Stimulated activated naive CD4-positive, alpha-beta T cell treated with Interleukin-2 at 50 U/mL for 16 hours (primary cell): ENCODE results near the gene DZIP1.
"Not testable (repeated sequence)": the region's sequence is repeated elsewhere in the genome, so short reads cannot be mapped to it uniquely, and the experiment has no call there.

Source experiments
- DNase-seq: peaks from one replicate; lab custom pipeline; 2025; lab: John Stamatoyannopoulos, UW

DZIP1 gene

DNA sequence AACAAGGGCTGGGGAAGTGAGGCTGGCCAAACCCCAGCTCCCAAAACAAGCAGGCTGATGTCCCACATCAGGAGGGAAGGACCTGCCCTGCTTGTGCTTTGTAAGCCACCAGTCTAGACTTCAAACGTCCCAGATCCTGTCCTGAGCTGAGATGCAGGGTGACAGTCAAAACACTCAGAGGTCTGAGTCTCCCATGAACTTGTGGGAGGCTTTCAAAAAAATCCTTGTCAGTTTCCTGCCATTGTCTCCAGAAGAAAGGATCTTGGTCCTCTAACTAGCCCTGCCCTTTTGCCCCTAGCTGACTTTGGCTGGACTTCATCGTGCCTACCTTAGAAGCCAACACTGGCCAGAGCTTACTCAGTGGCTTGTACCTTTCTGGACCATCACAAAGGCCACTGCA, 43.3 kb downstream of the DZIP1 start:
- no peak for DNase-seq

GRCh38 chr13:95596701-95597100, 47.8 kb downstream of the DZIP1 start:
- no peak for DNase-seq

DNA sequence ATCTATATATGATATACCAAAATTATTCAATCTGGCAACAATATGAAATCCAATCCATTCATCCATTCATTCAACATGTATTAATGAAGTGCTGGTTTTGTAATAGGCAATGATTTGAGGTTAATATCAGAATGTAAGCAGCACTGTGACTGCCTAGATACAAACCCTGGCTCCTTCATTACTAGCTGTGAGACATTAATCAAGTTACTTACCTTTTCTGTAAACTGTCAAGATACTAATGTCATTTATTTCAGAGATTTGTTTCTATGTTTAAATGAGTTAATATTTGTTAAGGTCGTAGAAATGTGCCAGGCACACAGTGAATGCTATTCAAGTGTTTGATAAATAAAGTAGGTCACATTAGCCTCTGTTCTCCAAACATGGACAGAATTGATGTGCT, 51.0 kb downstream of the DZIP1 start:
- DNase-seq = no peak

DNA sequence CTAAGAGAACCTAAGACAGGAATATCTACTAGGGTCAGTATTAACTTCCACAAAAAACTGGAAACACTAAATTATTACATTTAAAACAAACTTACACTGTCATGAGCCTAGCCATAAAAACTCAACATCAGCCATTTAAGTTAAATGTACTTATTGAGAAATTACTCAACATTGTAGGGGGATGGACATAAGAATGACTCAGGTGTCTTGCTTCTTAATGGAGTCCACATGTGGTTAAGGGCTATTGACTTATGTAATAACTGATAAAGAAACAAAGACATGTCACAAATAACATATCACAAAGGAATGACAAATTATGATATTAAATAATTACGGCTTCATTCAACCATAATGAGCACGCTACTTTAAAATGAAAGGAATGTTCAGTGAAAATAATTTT, 55.8 kb downstream of the DZIP1 start:
- no peak for DNase-seq

DNA sequence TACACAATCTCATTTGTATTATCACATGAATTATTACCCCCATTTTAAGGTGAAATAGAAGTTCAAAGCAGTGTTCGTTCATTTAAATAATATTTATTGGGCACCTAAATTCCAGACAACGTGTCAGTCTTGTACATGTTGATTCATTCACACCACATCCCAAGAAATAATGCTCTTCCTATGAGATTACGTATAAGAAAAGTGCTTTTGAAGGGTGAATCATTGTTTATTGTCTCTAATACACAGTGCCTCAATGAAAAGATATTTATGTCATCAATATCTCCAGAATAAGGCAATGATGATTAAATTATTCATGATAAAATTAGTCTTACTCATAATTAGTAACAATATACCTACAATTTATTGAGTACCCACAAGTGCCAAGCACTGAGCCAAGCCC, 56.4 kb downstream of the DZIP1 start:
- no peak for DNase-seq

DNA sequence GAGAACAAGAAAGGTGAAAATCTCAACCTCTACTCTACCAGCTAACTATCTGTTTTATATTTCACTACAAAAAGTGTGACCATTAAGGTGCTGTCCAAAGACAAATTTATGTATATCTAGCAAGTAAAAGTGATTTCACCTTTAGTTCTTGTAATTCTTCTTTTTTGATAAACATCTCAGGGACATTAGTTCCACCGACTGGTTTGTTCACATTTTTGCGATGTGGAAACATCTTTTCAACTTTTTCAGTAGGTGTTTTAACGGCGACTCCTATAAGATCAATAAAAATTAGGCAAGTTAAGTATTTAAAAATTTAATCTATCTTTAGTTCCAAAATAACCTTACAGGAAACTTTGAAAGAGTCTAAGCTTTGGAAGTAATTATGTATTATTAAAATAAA, 58.6 kb downstream of the DZIP1 start:
- no peak for DNase-seq

DNA sequence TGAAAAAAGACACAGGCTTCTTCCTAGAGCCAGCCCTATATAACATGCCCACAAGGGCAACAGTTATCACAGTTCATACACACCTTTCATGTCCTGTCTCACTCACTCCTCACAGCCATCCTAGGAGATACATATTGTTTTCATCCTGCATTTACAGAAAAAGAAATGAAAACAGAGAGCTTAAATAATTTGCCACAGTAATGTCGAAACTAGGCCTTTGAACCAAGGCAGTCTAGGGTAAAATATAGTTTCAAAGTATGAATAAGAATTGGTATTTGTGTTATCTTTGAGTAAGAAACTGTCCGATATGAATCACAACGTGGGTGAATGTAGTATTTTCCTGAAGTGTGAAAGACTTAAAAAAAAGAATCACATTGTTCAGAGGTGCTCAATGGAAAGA, 65.2 kb downstream of the DZIP1 start:
- DNase-seq = no peak

GRCh38 chr13:95573221-95573620, 71.3 kb downstream of the DZIP1 start:
- DNase-seq = no peak

- no peak for DNase-seq
Measured at GRCh38 chr13:95571941-95572340, 72.6 kb downstream of the DZIP1 start.

GRCh38 chr13:95570016-95570415, 74.5 kb downstream of the DZIP1 start:
- DNase-seq = no peak

DNA sequence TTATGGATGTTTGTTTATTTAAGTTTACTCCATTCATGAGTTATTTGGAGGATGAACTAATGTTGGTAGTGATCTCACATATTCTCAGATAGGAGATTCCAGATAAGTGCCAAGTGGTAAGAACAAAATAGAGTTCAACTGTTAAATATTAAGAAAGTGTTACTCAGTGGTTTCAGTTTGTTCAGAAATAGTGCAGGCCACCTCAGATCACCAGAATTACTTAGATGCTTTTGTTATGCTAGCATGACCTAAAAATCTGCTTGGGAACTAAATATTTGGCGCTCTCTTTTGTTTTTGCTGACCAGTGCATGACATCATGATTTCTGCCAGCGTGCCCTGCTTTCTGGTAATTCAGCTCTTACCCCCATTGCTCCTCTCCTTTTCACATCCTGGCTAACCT, 76.4 kb downstream of the DZIP1 start:
- no peak for DNase-seq

DNA sequence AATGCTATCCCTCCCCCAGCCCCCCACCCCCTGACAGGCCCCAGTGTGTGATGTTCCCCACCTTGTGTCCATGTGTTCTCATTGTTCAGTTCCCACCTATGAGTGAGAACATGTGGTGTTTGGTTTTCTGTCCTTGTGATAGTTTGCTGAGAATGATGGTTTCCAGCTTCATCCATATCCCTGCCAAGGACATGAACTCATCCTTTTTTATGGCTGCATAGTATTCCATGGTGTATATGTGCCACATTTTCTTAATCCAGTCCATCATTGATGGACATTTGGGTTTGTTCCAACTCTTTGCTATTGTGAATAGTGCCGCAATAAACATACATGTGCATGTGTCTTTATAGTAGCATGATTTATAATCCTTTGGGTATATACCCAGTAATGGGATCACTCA, 78.7 kb downstream of the DZIP1 start:
- DNase-seq = not testable (repeated sequence)

DNA sequence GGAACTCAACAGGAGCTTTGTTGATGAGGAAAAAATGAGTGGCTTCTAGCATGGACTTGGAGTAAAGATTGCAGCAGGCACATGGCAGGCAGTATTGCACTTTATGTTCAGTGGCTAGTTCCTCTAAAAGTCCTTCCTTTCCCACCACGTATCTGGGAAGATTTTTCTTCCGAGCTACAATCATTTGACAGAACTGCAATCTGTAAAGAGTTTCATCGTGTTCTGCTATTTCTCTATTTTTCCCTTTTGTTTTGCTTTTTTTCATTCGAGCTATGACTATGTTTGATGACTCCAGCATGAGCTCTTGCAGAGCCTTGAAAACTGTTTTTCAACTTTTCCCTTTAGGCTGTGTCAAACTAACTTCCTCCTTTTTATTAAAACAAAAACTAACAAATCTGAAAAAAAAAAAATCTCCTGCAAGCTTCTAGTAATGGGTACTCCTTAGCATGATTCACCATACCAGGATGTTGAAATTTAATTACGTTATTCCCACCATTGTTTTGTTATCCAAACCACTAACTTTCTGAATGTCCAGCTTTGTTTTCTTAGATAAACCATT, 79.7 kb downstream of the DZIP1 start:
- DNase-seq = no peak

GRCh38 chr13:95564091-95564490, 80.4 kb downstream of the DZIP1 start:
- no peak for DNase-seq

DNA sequence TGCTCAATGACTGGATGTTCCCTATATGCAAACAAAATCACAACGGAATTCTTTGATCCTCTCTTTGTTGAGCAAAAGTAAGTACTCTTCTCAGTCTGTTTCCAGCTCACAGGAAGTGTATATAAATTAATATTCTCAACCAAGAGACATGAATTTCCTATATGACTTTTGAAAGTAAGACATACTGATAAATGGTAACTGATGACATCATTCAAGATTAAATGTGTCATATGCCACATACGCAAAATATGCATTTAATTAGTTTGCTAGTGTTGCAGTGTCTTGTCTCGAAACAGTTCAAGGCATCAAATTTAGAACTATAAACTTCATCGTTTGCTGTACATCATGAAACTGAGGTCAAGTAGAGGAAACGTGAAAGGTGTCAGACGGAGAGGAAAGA, 84.1 kb downstream of the DZIP1 start:
- DNase-seq = no peak

DNA sequence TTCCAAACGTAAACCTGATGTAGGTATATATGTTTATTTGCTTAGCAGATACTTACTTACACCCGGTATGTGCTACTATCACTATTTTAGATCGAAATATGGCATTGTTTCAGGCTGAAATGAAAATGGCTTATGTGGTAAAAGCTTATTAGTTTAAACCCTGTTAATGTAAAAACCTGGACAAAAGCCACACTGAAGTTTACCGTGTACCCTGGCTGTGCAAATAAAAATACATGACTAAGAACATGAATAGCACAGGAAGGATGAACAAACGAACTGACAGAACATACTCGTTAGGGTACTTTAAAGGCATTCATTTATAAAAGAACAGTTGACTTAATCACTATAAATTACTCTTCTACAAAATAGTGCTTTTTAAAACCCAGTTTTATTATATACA, 85.4 kb downstream of the DZIP1 start:
- no peak for DNase-seq

DNA sequence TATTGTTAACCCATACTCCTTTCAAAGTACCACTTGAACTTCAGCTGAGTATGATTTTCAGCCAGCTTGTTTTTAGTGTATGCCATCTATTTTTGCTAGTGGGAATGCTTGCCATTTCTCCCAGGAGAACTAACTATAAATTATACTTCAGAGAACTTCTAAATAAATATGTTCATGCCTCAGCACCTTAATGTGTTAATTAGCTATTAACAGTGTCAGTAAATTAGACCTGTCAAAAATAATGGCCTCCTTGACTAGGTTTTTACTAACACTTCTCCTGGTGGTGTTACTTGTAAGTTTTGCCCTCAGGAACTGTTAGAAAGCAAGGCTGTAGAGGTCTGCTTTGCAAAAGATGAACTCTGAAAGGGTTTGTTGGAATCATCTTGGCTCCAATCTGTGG, 87.5 kb downstream of the DZIP1 start:
- no peak for DNase-seq

DNA sequence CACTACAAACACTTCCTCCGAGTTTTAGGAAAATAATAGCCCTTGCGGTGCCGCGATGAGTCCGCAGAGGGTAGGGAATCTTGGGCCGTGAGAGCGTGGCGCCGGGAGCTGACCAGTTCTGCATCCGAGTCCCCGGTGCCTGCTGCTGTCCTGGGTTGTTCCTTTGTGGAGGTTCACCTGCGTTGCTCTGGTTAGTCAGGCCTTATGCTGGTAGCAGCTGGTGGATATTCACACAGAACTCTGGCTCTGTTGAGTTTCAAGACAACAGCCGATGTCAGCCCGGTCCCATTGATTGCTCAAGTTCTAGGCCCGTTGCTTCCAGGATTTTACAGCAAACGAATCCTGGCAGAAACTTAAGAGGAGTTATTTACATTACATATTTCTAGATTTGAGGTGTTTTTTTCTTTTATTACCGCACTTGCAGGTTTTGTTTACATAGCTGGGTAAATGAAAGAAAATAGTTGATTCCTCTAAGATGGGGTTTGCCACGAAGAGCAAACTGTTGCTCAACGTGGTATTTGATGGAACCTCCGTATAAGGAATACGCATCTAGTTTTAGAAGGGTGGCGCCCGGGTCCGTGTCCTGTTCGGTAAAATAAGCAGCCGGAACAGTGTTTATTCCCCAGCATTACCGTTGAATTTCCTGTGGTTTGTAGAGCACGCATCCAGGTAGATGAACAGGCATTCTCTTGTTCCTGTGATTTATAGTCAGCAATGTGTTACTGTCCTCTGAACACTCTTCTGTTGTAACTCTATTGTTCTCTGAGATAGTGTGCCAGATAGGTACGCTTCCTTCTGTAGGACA, 90.7 kb downstream of the DZIP1 start:
- no peak for DNase-seq

DNA sequence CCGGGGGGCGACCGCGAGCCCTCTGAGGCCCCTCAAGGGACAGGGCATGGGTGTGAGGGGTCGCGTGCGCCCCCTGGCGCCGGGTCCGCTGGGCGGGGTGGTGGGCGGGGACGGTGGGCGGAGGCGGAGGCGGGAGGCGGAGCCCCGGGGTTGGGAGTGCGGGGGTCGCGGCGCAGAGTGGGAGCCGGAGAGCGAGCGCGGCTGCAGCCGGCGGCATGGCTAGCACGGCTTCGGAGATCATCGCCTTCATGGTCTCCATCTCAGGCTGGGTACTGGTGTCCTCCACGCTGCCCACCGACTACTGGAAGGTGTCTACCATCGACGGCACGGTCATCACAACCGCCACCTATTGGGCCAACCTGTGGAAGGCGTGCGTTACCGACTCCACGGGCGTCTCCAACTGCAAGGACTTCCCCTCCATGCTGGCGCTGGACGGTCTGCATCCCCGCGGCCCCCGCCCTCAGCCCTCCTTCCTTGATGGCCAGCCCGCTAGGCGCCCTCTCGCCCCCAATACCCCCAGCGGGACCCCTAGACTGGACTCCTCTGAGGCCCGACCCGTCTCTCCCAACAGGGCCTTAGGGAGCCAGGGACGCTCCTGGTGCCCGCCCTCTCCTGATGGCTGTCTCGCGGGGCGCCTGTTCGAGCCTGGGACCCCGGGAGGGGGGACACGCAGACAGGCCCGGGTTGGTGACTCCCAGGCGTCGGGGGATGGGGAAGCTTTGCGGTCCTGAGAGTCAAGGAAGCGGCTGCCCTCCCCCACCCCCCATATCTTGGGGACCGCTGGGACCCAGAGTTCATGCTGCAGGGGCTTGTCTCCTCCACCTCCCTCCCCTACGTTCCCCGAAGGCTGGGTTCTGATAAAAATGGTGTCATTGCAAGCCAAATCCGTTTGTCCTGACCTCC, 91.7 kb downstream of the DZIP1 start, which contains the start of gene CLDN10:
Gene CLDN10 (plus strand): TSS at position 182 of the 903 bp plus-strand sequence. CDS start 34 bp downstream, at position 216.
- no peak for DNase-seq

DNA sequence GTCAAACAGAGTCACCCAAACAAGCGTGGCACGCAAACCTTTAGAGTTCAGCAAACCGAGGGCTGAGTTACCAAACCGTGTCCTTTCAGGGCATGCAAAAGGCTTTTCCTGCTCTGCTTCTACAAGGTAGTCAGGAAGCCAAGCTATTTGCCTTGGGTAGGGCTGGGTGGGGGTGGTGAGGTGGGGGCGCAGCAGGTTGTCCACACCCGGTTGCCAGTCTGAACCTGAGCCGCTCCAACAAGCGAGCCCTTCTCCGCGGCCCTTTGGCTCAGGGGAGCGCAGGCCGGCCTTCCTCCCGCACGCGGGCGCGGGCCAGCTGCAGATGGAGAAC, 92.3 kb downstream of the DZIP1 start:
- no peak for DNase-seq

DNA sequence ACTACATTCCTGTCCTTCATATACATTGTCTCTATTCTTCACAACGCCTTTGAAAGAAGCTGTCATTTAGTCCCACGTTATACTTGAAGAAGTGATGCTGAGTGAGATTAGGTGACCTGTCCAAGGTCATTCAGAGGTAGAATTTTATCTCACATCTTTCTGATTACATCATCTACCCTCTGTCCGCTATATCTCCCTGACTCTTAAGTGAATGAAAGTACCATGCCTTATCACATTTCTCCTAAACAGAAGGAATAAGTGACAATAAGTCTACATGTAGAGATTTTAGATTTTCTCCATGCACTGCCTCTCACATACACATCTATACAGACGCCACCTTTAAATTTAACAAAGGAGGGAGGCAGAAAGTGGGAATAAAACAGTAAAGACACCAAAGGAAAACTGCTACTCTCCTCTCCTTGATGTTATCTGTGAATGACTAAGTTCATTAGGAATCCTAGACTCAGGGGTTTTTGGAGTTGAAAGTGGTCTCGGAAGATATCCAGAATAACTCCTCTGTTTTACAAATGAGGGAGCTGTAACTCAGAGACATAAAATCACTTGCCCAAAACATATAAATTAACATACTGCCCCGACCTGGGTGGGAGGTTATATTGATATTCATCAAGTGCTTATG, 96.9 kb downstream of the DZIP1 start:
- DNase-seq = no peak

- DNase-seq = no peak
Measured at GRCh38 chr13:95546919-95547318, 97.6 kb downstream of the DZIP1 start.

GRCh38 chr13:95544293-95544692, 100.2 kb downstream of the DZIP1 start:
- no peak for DNase-seq
